DOHH2 (cell line): ENCODE data around the gene TAF1D.

ENCODE experiments used
- CTCF ChIP-seq: fragments of 200-600 bp; sonication (generic); IDR thresholded peaks from one replicate; pipeline ENCODE4 v1.5.1; 2014; ENCODE audit warnings: antibody characterized with exemption, mild to moderate bottlenecking, low read depth, low read length; ENCODE audit not compliant: poor library complexity, severe bottlenecking
- EZH2phosphoT487 ChIP-seq: fragments of 200-600 bp; sonication (generic); IDR thresholded peaks from 2 replicates; pipeline ENCODE4 v1.6.1; 2017; ENCODE audit warnings: borderline replicate concordance, mild to moderate bottlenecking, antibody characterized with exemption, low read length, moderate library complexity, mixed read lengths

- TF ChIP-seq CTCF: no peak
- TF ChIP-seq EZH2phosphoT487: no peak
These were observed 5.7 kb downstream of the TAF1D start for GRCh38 chr11:93735627-93736026.
